Neural progenitor cell (in vitro differentiated cells): ENCODE data around the gene SLX4. TPM values are rescaled to one million over a fixed set of nuclear protein-coding genes. Genes with fewer than 3 reads are reported as not detected.

Experiments used
- DNase-seq: peaks from one replicate; pipeline ENCODE4 v3.0.0-alpha.2; 2016; ENCODE audit warnings: low spot score
- H2AFZ ChIP-seq: fragments of 200-600 bp; sonication (generic); replicated peaks from 2 replicates; pipeline ENCODE4 v1.6.1; 2016; ENCODE audit warnings: antibody characterized with exemption
- H3F3A ChIP-seq: fragments of 200-600 bp; sonication (generic); 2 replicates; pipeline ENCODE4 v1.6.1; 2016; ENCODE audit warnings: antibody characterized with exemption, low read depth
- H3K27ac ChIP-seq: fragments of 200-600 bp; sonication (generic); 2 replicates; pipeline ENCODE4 v1.5.1; 2016; ENCODE audit warnings: mild to moderate bottlenecking
- H3K27me3 ChIP-seq: fragments of 200-600 bp; sonication (generic); 2 replicates; pipeline ENCODE4 v1.6.1; 2016; ENCODE audit warnings: mild to moderate bottlenecking, moderate library complexity
- H3K36me3 ChIP-seq: fragments of 200-600 bp; sonication (generic); 2 replicates; pipeline ENCODE4 v1.5.1; 2016
- H3K4me1 ChIP-seq: fragments of 200-600 bp; sonication (generic); 2 replicates; pipeline ENCODE4 v1.6.1; 2016; ENCODE audit warnings: mixed run types
- H3K4me2 ChIP-seq: fragments of 200-600 bp; sonication (generic); 2 replicates; pipeline ENCODE4 v1.6.1; 2016
- H3K4me3 ChIP-seq: fragments of 200-600 bp; sonication (generic); 2 replicates; pipeline ENCODE4 v1.5.1; 2016
- H3K79me2 ChIP-seq: fragments of 200-600 bp; sonication (generic); 2 replicates; pipeline ENCODE4 v1.6.1; 2016; ENCODE audit warnings: low read depth
- H3K9ac ChIP-seq: fragments of 200-600 bp; sonication (generic); 2 replicates; pipeline ENCODE4 v1.6.1; 2016
- H3K9me3 ChIP-seq: fragments of 200-600 bp; sonication (generic); 2 replicates; pipeline ENCODE4 v1.5.1; 2016; ENCODE audit warnings: low read depth
- H4K20me1 ChIP-seq: fragments of 200-600 bp; sonication (generic); 2 replicates; pipeline ENCODE4 v1.6.1; 2016; ENCODE audit warnings: low read depth
- H3K27ac Mint-ChIP-seq: 3 replicates; pipeline ENCODE4 v1.8.0; 2021; ENCODE audit warnings: mixed read lengths
- H3K27me3 Mint-ChIP-seq: 2 replicates; pipeline ENCODE4 v1.8.0; 2022; ENCODE audit warnings: low read depth, mild to moderate bottlenecking, inconsistent platforms, moderate library complexity, mixed read lengths; ENCODE audit not compliant: insufficient read depth
- H3K36me3 Mint-ChIP-seq: 3 replicates; pipeline ENCODE4 v1.8.0; 2021; ENCODE audit warnings: mixed read lengths
- H3K4me1 Mint-ChIP-seq: 3 replicates; pipeline ENCODE4 v1.8.0; 2021; ENCODE audit warnings: mixed read lengths
- H3K4me3 Mint-ChIP-seq: 3 replicates; pipeline ENCODE4 v1.8.0; 2021; ENCODE audit warnings: mild to moderate bottlenecking, moderate library complexity, mixed read lengths
- H3K9me3 Mint-ChIP-seq: 3 replicates; pipeline ENCODE4 v1.8.0; 2020; ENCODE audit warnings: mixed read lengths
- CTCF ChIP-seq: fragments of 200-600 bp; sonication (generic); IDR thresholded peaks from 2 replicates; pipeline ENCODE4 v1.5.1; 2017; ENCODE audit warnings: antibody characterized with exemption, mild to moderate bottlenecking
- EZH2 ChIP-seq: fragments of 200-600 bp; sonication (generic); IDR thresholded peaks from 2 replicates; pipeline ENCODE4 v1.6.1; 2017; ENCODE audit warnings: antibody characterized with exemption, mild to moderate bottlenecking, moderate library complexity
- EZH2phosphoT487 ChIP-seq: fragments of 200-600 bp; sonication (generic); IDR thresholded peaks from 2 replicates; pipeline ENCODE4 v1.6.1; 2017; ENCODE audit warnings: antibody characterized with exemption
- total RNA-seq: library from RNA; depleted of rRNA; stranded (reverse); fragments of >200 nt; gene quantifications from 2 replicates; pipeline ENCODE4 v1.2.3, GENCODE V29; 2015; ENCODE audit warnings: low replicate concordance

SLX4 gene
- total RNA-seq, 1 donor from 2014 or later, result 7.7 TPM

- TF ChIP-seq EZH2phosphoT487 (no peak), CTCF (no peak), EZH2 (no peak)
- no peak for DNase-seq
- H3K4me3 Mint-ChIP-seq, result no peak overlapping the region
- peaks cover 19% of the 10 kb centered on the region for H3K4me1 Mint-ChIP-seq
- Histone ChIP-seq H3K79me2 (peaks cover 16% of the 10 kb centered on the region), H3K4me2 (no peak overlapping the region), H3K27me3 (no peaks in the 10 kb centered on the region), H3K4me3 (no peak overlapping the region), H3K36me3 (no peaks in the 10 kb centered on the region), H3K27ac (no peak overlapping the region), H3F3A (peaks cover 10% of the 10 kb centered on the region), H4K20me1 (peaks cover 7% of the 10 kb centered on the region), H3K9me3 (no peaks in the 10 kb centered on the region), H2AFZ (no peak overlapping the region), H3K4me1 (peaks cover 4% of the 10 kb centered on the region), H3K9ac (no peak overlapping the region)
- H3K36me3 Mint-ChIP-seq, result peaks cover 23% of the 10 kb centered on the region
- no peak overlapping the region for H3K27ac Mint-ChIP-seq
- H3K27me3 Mint-ChIP-seq, result no peaks in the 10 kb centered on the region
- H3K9me3 Mint-ChIP-seq, result no peaks in the 10 kb centered on the region
Measured at GRCh38 chr16:3607161-3607560, 4.2 kb downstream of the SLX4 start.

GRCh38 chr16:3606441-3606840 lies 5.0 kb downstream of the SLX4 start:
- TF ChIP-seq EZH2phosphoT487 (no peak), EZH2 (no peak), CTCF (no peak)
- H3K27me3 Mint-ChIP-seq, result no peaks in the 10 kb centered on the region
- no peak overlapping the region for H3K4me3 Mint-ChIP-seq
- Histone ChIP-seq H3K9me3 (no peaks in the 10 kb centered on the region), H4K20me1 (peaks cover 7% of the 10 kb centered on the region), H3K4me3 (no peak overlapping the region), H3K4me1 (peaks cover 4% of the 10 kb centered on the region), H2AFZ (no peak overlapping the region), H3K4me2 (no peak overlapping the region), H3K9ac (no peak overlapping the region), H3K27me3 (no peaks in the 10 kb centered on the region), H3K27ac (no peak overlapping the region), H3F3A (peaks cover 10% of the 10 kb centered on the region), H3K36me3 (no peaks in the 10 kb centered on the region), H3K79me2 (peaks cover 11% of the 10 kb centered on the region)
- no peak for DNase-seq
- H3K36me3 Mint-ChIP-seq, result peaks cover 30% of the 10 kb centered on the region
- no peak overlapping the region for H3K27ac Mint-ChIP-seq
- peaks cover 14% of the 10 kb centered on the region for H3K4me1 Mint-ChIP-seq
- H3K9me3 Mint-ChIP-seq, result peaks cover 1% of the 10 kb centered on the region

GRCh38 chr16:3602320-3602653 lies 9.1 kb downstream of the SLX4 start:
- Mint-ChIP-seq H3K4me3 (no peak overlapping the region), H3K27me3 (no peaks in the 10 kb centered on the region), H3K9me3 (peaks cover 17% of the 10 kb centered on the region), H3K36me3 (peaks cover 56% of the 10 kb centered on the region), H3K4me1 (no peaks in the 10 kb centered on the region), H3K27ac (no peak overlapping the region)
- no peak for TF ChIP-seq CTCF
- no peak for TF ChIP-seq EZH2
- TF ChIP-seq EZH2phosphoT487, result no peak
- Histone ChIP-seq H2AFZ (no peak overlapping the region), H3K4me2 (no peak overlapping the region), H3K27me3 (no peaks in the 10 kb centered on the region), H3K9ac (no peak overlapping the region), H3F3A (no peaks in the 10 kb centered on the region), H3K4me3 (no peak overlapping the region), H3K27ac (no peak overlapping the region), H3K36me3 (no peaks in the 10 kb centered on the region), H3K79me2 (no peaks in the 10 kb centered on the region), H4K20me1 (no peaks in the 10 kb centered on the region), H3K4me1 (no peaks in the 10 kb centered on the region), H3K9me3 (no peaks in the 10 kb centered on the region)
- DNase-seq, result no peak
